Vagina (tissue), 2 donors: ENCODE measurements around the gene DUSP3.

Experiments
- POLR2AphosphoS5 ChIP-seq, 2 donors: sonication (generic); formaldehyde crosslinking; IDR thresholded peaks; one replicate each; pipeline ENCODE4 v1.9.0; 2017; ENCODE audit warnings: antibody characterized with exemption in 2 of 2, mild to moderate bottlenecking in 2 of 2, low read depth in 1 of 2; ENCODE audit not compliant: insufficient read depth in 1 of 2
- TF ChIP-seq, protein P1 (sequence below), 3 experiments: fragments of 450-650 bp in 2 of 3; fragments of 200-600 bp in 1 of 3; sonication (generic) in 1 of 3; IDR thresholded peaks; one replicate each; pipeline ENCODE4 v1.5.1; 2017 to 2019; ENCODE audit warnings: antibody characterized with exemption in 3 of 3, mild to moderate bottlenecking in 2 of 3, moderate library complexity in 2 of 3

DNA sequence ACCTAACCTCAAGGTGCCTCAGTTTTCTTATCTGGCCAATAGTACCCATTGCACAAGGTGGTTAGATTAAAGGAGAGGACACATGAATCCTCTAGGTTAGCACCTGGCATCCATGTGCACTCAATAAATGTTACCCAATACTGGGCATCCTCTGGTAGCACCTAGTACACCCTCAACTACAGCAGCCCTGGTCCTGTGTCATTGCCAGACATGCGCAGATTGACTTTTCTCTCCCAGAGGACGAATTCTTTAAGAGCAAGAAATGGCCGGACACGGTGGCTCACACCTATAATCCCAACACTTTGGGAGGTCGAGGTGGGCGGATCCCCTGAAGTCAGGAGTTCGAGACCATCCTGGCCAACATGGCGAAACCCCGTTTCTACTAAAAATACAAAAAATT, 7.3 kb downstream of the DUSP3 start:
- TF ChIP-seq, protein P1, sequence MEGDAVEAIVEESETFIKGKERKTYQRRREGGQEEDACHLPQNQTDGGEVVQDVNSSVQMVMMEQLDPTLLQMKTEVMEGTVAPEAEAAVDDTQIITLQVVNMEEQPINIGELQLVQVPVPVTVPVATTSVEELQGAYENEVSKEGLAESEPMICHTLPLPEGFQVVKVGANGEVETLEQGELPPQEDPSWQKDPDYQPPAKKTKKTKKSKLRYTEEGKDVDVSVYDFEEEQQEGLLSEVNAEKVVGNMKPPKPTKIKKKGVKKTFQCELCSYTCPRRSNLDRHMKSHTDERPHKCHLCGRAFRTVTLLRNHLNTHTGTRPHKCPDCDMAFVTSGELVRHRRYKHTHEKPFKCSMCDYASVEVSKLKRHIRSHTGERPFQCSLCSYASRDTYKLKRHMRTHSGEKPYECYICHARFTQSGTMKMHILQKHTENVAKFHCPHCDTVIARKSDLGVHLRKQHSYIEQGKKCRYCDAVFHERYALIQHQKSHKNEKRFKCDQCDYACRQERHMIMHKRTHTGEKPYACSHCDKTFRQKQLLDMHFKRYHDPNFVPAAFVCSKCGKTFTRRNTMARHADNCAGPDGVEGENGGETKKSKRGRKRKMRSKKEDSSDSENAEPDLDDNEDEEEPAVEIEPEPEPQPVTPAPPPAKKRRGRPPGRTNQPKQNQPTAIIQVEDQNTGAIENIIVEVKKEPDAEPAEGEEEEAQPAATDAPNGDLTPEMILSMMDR (IDR thresholded peaks at IDR 0.05): no peak
- TF ChIP-seq POLR2AphosphoS5 (IDR thresholded peaks at IDR 0.05; ENCODE audit: insufficient read depth in 1 of 2, low read depth in 1 of 2): no peak
